Right atrium auricular region (tissue), 2 donors: ENCODE results near the gene ERBB4. TPM values are rescaled to one million over a fixed set of nuclear protein-coding genes. Genes with fewer than 3 reads are reported as not detected.

Source experiments
- DNase-seq: peaks from one replicate; pipeline ENCODE4 v3.0.0-alpha.2; 2019; ENCODE audit warnings: low spot score
- H3K27ac ChIP-seq, 2 donors: fragments of 200-600 bp; sonication (generic); 1 replicate in 1 of 2; 2 replicates in 1 of 2; pipeline ENCODE4 v1.5.1; 2016 to 2019
- H3K27me3 ChIP-seq, 2 donors: fragments of 200-600 bp; sonication (generic); one replicate each; pipeline versions ENCODE4 v1.5.1 to v1.6.0; 2017 to 2019
- H3K36me3 ChIP-seq: fragments of 200-600 bp; sonication (generic); one replicate; pipeline ENCODE4 v1.5.1; 2016
- H3K4me1 ChIP-seq, 2 donors: fragments of 200-600 bp; sonication (generic); one replicate each; pipeline versions ENCODE4 v1.5.1 to v1.6.0; 2017 to 2019
- H3K4me3 ChIP-seq, 2 donors: fragments of 200-600 bp; sonication (generic); 1 replicate in 1 of 2; 2 replicates in 1 of 2; pipeline ENCODE4 v1.5.1; 2017 to 2019; ENCODE audit warnings: mild to moderate bottlenecking in 1 of 2, moderate library complexity in 1 of 2
- H3K9me3 ChIP-seq, 2 donors: fragments of 200-600 bp; sonication (generic); one replicate each; pipeline ENCODE4 v1.5.1; 2019
- CTCF ChIP-seq, 2 donors: fragments of 200-600 bp; sonication (generic); IDR thresholded peaks; one replicate each; pipeline ENCODE4 v1.5.1; 2019; ENCODE audit warnings: antibody characterized with exemption in 2 of 2
- total RNA-seq, 2 donors: library from RNA; depleted of rRNA; stranded (reverse); fragments of >200 nt; gene quantifications; one replicate each; pipeline ENCODE4 v1.1.0, GENCODE V29; 2016

Gene ERBB4
- total RNA-seq, 2 donors from 2014 or later = 12.4 to 22.4 TPM

DNA sequence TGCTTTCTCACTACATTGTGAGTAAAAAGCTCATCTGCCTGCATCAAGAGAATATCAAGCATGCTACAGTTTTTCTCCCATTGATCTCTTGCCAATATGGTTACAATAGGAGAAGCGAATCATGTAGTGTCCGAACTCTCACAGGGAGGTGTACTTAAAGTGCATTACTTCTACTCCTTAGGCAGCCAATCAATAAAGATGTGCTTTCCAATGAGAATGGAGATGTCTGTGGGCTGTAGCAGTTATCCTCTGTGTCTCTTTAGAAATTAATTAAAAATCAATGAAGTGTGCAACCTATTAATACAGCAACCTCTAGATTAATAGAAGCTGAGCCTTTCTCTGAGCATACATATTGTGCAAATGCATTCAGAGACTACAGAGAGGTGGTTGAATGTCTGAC is 1098.5 kb downstream of the ERBB4 start:
- no peaks in the 10 kb centered on the region for H3K27me3 ChIP-seq
- no peak for TF ChIP-seq CTCF (IDR thresholded peaks at IDR 0.05)
- H3K9me3 ChIP-seq = no peaks in the 10 kb centered on the region
- H3K4me3 ChIP-seq = no peak overlapping the region
- DNase-seq = no peak
- no peaks in the 10 kb centered on the region for H3K4me1 ChIP-seq
- no peak overlapping the region for H3K27ac ChIP-seq
- no peaks in the 10 kb centered on the region for H3K36me3 ChIP-seq

- DNase-seq = no peak
- Histone ChIP-seq H3K36me3 (no peaks in the 10 kb centered on the region), H3K4me3 (no peak overlapping the region), H3K27me3 (no peaks in the 10 kb centered on the region), H3K27ac (no peak overlapping the region), H3K4me1 (no peaks in the 10 kb centered on the region), H3K9me3 (no peaks in the 10 kb centered on the region)
- TF ChIP-seq CTCF (IDR thresholded peaks at IDR 0.05) = no peak
Observed at GRCh38 chr2:211439011-211439410, 1099.6 kb downstream of the ERBB4 start.

DNA sequence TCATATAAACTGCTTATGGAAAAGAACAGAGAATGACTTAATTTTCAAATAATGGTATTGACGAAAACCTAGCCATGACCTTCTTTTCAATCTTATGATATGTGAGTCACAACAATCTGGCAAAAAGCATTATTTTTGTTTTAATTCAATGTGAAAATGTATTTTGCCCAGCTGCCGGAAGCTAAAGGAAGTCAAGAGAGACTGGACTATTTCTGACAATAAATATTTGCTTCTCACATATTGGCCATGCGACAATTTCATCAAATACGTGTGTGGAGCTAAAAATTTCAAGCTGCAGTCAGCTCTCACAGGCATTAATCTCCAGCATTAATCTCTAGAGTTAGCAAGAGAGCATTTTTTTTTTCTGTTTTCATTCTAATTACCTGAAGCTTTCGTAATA is 1101.2 kb downstream of the ERBB4 start:
- Histone ChIP-seq H3K4me1 (no peaks in the 10 kb centered on the region), H3K9me3 (no peaks in the 10 kb centered on the region)

GRCh38 chr2:211436182-211436581 is 1102.4 kb downstream of the ERBB4 start:
- Histone ChIP-seq H3K9me3 (no peaks in the 10 kb centered on the region), H3K27me3 (no peaks in the 10 kb centered on the region), H3K36me3 (no peaks in the 10 kb centered on the region), H3K4me1 (no peaks in the 10 kb centered on the region), H3K4me3 (no peak overlapping the region), H3K27ac (no peak overlapping the region)
- no peak for DNase-seq
- no peak for TF ChIP-seq CTCF (IDR thresholded peaks at IDR 0.05)

More for the DNA sequence above, 1101.2 kb downstream of the ERBB4 start:
- H3K36me3 ChIP-seq = no peaks in the 10 kb centered on the region
- DNase-seq = no peak
- H3K27ac ChIP-seq = no peak overlapping the region
- H3K27me3 ChIP-seq = no peaks in the 10 kb centered on the region
- no peak overlapping the region for H3K4me3 ChIP-seq
- TF ChIP-seq CTCF (IDR thresholded peaks at IDR 0.05) = no peak

DNA sequence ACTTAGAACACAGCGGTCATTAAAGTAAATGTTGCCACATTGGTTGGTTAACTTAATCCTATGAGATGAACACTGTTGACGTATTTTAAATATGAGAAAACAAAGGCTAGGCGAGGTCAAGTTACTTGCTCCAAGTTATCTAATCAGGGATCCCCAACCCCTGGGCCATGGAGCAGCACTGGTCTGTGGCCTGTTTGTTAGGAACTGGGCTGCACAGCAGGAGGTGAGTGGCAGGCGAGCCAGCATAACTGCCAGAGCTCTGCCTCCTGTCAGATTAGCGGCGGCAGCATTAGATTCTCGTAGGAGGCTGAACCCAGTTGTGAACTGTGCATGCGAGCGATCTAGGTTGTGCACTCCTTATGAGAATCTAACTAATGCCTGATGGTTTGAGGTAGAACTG is 1103.3 kb downstream of the ERBB4 start:
- Histone ChIP-seq H3K27me3 (no peaks in the 10 kb centered on the region), H3K9me3 (no peaks in the 10 kb centered on the region), H3K36me3 (no peaks in the 10 kb centered on the region), H3K4me1 (no peaks in the 10 kb centered on the region), H3K27ac (no peak overlapping the region), H3K4me3 (no peak overlapping the region)
- TF ChIP-seq CTCF (IDR thresholded peaks at IDR 0.05) = no peak
- DNase-seq = no peak

- Histone ChIP-seq H3K9me3 (no peaks in the 10 kb centered on the region), H3K4me1 (no peaks in the 10 kb centered on the region), H3K27me3 (no peaks in the 10 kb centered on the region), H3K27ac (no peak overlapping the region), H3K4me3 (no peak overlapping the region), H3K36me3 (no peaks in the 10 kb centered on the region)
- DNase-seq = no peak
- no peak for TF ChIP-seq CTCF (IDR thresholded peaks at IDR 0.05)
Observed at GRCh38 chr2:211434773-211435172, 1103.8 kb downstream of the ERBB4 start.
